Fibroblast of skin of back (primary cell): ENCODE data around the gene MYL3.
A peak's percentile ranks its signal among the peaks of the same experiment; 100 is the strongest.

Experiments
- DNase-seq: peaks from one replicate; pipeline ENCODE4 v3.0.0-alpha.2; 2013

Gene MYL3

GRCh38 chr3:46899151-46900006 lies 36.1 kb upstream of the MYL3 start:
- no peak for DNase-seq

- no peak for DNase-seq
These were observed 35.3 kb upstream of the MYL3 start for GRCh38 chr3:46898321-46899150.

- no peak for DNase-seq
These were observed 34.6 kb upstream of the MYL3 start for GRCh38 chr3:46897829-46898320.

- no peak for DNase-seq
These were observed 33.8 kb upstream of the MYL3 start for GRCh38 chr3:46897031-46897430.

- DNase-seq, result no peak
These were observed 33.1 kb upstream of the MYL3 start for GRCh38 chr3:46896386-46896785.

- no peak for DNase-seq
These were observed 32.5 kb upstream of the MYL3 start for GRCh38 chr3:46895761-46896160.

GRCh38 chr3:46895204-46895660 lies 32.0 kb upstream of the MYL3 start:
- peak; percentile 34 for DNase-seq

GRCh38 chr3:46894256-46894655 lies 31.0 kb upstream of the MYL3 start:
- no peak for DNase-seq

GRCh38 chr3:46893763-46894162 lies 30.5 kb upstream of the MYL3 start:
- DNase-seq, result no peak

GRCh38 chr3:46893146-46893748 lies 30.0 kb upstream of the MYL3 start:
- DNase-seq, result peak; percentile 52

GRCh38 chr3:46892285-46893145 lies 29.3 kb upstream of the MYL3 start:
- peak; percentile 61 for DNase-seq

- DNase-seq, result no peak
These were observed 27.9 kb upstream of the MYL3 start for GRCh38 chr3:46891132-46891531.

GRCh38 chr3:46890132-46890531 lies 26.9 kb upstream of the MYL3 start:
- DNase-seq, result no peak

- DNase-seq, result no peak
These were observed 26.3 kb upstream of the MYL3 start for GRCh38 chr3:46889381-46890110.

GRCh38 chr3:46888705-46889104 lies 25.5 kb upstream of the MYL3 start:
- no peak for DNase-seq

GRCh38 chr3:46887980-46888494 lies 24.8 kb upstream of the MYL3 start:
- no peak for DNase-seq

- no peak for DNase-seq
These were observed 22.4 kb upstream of the MYL3 start for GRCh38 chr3:46885612-46886011.

- DNase-seq, result no peak
These were observed 21.7 kb upstream of the MYL3 start for GRCh38 chr3:46884929-46885328.

GRCh38 chr3:46884427-46884826 lies 21.2 kb upstream of the MYL3 start:
- DNase-seq, result no peak

- no peak for DNase-seq
These were observed 20.6 kb upstream of the MYL3 start for GRCh38 chr3:46883830-46884185.
